Peyer's patch (tissue), 4 donors: ENCODE results near the gene RUNX3. TPM values are rescaled to one million over a fixed set of nuclear protein-coding genes. Genes with fewer than 3 reads are reported as not detected.

Source experiments
- DNase-seq, 3 donors: peaks; one replicate each; pipeline ENCODE4 v3.0.0-alpha.2; 2017 to 2019
- H3K27ac ChIP-seq, 4 donors: fragments of 200-600 bp; sonication (generic); one replicate each; pipeline ENCODE4 v1.5.1; 2016 to 2019
- H3K27me3 ChIP-seq, 2 donors: fragments of 200-600 bp; sonication (generic); one replicate each; pipeline ENCODE4 v1.5.1; 2019
- H3K36me3 ChIP-seq, 3 donors: fragments of 200-600 bp; sonication (generic); one replicate each; pipeline ENCODE4 v1.5.1; 2016 to 2019
- H3K4me1 ChIP-seq, 4 donors: fragments of 200-600 bp; sonication (generic); one replicate each; pipeline ENCODE4 v1.5.1; 2016 to 2019
- H3K4me3 ChIP-seq, 4 donors: fragments of 200-600 bp; sonication (generic); 1 replicate in 3 of 4; 2 replicates in 1 of 4; pipeline ENCODE4 v1.5.1; 2016 to 2019; ENCODE audit warnings: mild to moderate bottlenecking in 1 of 4
- H3K9me3 ChIP-seq, 4 donors: fragments of 200-600 bp; sonication (generic); one replicate each; pipeline ENCODE4 v1.5.1; 2016 to 2019; ENCODE audit warnings: mild to moderate bottlenecking in 1 of 4
- CTCF ChIP-seq, 6 experiments: fragments of 450-650 bp in 4 of 6; fragments of 200-600 bp in 2 of 6; sonication (generic) in 1 of 6; IDR thresholded peaks; one replicate each; pipeline ENCODE4 v1.5.1; 2017 to 2019; ENCODE audit warnings: antibody characterized with exemption in 6 of 6, mild to moderate bottlenecking in 3 of 6, moderate library complexity in 1 of 6
- POLR2A ChIP-seq, 2 donors: fragments of 450-650 bp; IDR thresholded peaks; one replicate each; pipeline ENCODE4 v1.5.1; 2017; ENCODE audit warnings: antibody characterized with exemption in 2 of 2, mild to moderate bottlenecking in 2 of 2, moderate library complexity in 2 of 2
- total RNA-seq, 4 donors: library from RNA; depleted of rRNA; stranded (reverse); fragments of >200 nt; gene quantifications; one replicate each; pipeline ENCODE4 v1.1.0, GENCODE V29; 2016

The RUNX3 gene
- total RNA-seq, 4 donors from 2014 or later: 2.1 to 9.9 (median 6.0) TPM

- Histone ChIP-seq H3K36me3 (no peaks in the 10 kb centered on the region), H3K9me3 (no peaks in the 10 kb centered on the region), H3K4me1 (peaks cover 0 to 6% (median 0%) of the 10 kb centered on the region in 4 donors), H3K27ac (no peak overlapping the region), H3K4me3 (no peak overlapping the region), H3K27me3 (no peaks in the 10 kb centered on the region)
- TF ChIP-seq CTCF (IDR thresholded peaks at IDR 0.05) (no peak), POLR2A (IDR thresholded peaks at IDR 0.05) (no peak)
- peak in 1 of 3 donors; percentile 39 for DNase-seq
These were observed 43.8 kb downstream of the RUNX3 start for GRCh38 chr1:24886241-24886640.

GRCh38 chr1:24884751-24885150 is 45.3 kb downstream of the RUNX3 start:
- Histone ChIP-seq H3K27ac (no peak overlapping the region), H3K27me3 (no peaks in the 10 kb centered on the region), H3K4me1 (no peaks in the 10 kb centered on the region), H3K4me3 (no peak overlapping the region), H3K36me3 (no peaks in the 10 kb centered on the region), H3K9me3 (no peaks in the 10 kb centered on the region)
- no peak for DNase-seq
- TF ChIP-seq POLR2A (IDR thresholded peaks at IDR 0.05) (no peak), CTCF (IDR thresholded peaks at IDR 0.05) (no peak)

DNA sequence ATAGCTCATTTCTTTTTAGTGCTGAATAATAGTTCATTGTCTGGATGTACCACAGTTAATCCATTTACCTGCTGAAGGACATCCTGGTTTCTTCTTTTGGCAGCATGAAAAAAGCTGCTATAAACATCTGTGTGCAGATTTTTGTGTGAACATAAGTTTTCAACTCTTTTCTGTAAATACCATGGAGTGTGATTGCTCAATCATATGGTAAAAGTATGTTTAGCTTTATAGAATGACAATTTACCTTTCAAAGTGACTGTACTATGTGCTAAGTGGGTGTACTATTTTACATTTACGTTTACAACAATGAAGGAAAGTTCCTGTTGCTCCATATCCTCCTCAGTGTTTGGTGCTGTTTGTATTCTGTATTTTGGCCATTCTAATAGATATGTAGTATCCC is 49.0 kb downstream of the RUNX3 start:
- Histone ChIP-seq H3K36me3 (no peaks in the 10 kb centered on the region), H3K27me3 (no peaks in the 10 kb centered on the region), H3K4me3 (no peak overlapping the region), H3K27ac (no peak overlapping the region), H3K4me1 (no peaks in the 10 kb centered on the region), H3K9me3 (no peaks in the 10 kb centered on the region)
- TF ChIP-seq POLR2A (IDR thresholded peaks at IDR 0.05): no peak
- DNase-seq: no peak

DNA sequence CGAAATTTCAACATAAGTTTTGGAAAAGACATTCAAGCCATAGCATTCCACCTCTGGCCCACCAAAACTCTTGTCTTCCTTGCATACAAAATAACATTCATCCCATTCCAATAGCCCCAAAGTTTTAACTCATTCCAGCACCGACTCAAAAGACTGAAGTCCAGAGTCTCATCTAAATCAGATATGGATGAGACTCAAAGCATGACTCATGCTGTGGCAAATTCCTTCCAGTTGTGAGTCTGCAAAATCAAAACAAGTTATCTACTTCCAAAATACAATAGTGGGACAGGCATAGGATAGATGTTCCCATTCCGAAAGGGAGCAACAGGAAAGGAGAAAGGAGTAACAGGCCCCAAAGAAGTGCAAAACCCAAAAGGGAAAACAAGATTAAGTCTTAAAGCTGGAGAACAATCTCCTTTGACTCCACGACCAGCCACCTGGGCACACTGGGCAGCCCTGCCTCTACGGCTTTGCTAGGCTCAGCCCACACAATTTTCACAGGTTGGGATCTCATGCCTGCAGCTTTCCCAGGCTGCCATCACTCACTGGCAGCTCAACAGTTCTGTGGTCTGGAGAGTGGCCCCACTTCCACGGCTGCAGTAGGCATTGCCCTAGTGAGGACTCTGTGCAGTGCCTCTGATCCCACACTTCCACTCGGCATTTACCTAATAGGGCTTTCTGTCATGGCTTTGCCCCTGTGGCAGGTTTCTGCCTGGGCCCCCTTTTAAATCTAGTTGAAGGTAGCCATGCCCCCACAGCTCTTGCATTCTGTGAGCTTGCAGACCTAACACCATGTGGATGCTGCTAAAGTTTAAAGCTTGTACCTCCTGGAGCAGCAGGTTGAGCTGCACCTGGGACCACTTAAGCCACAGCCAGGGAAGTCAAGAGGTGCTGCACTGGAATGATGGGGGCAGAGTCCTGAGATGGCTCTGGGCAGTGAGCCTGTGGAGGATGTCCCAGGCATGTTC is 51.0 kb downstream of the RUNX3 start:
- H3K4me3 ChIP-seq: no peak overlapping the region
- no peaks in the 10 kb centered on the region for H3K4me1 ChIP-seq
- H3K27ac ChIP-seq: no peak overlapping the region
- DNase-seq: peak in 2 of 3 donors; percentile 24 to 25
- no peak for TF ChIP-seq POLR2A (IDR thresholded peaks at IDR 0.05)
- TF ChIP-seq CTCF (IDR thresholded peaks at IDR 0.05): no peak
- no peaks in the 10 kb centered on the region for H3K27me3 ChIP-seq
- no peaks in the 10 kb centered on the region for H3K9me3 ChIP-seq
- no peaks in the 10 kb centered on the region for H3K36me3 ChIP-seq

DNA sequence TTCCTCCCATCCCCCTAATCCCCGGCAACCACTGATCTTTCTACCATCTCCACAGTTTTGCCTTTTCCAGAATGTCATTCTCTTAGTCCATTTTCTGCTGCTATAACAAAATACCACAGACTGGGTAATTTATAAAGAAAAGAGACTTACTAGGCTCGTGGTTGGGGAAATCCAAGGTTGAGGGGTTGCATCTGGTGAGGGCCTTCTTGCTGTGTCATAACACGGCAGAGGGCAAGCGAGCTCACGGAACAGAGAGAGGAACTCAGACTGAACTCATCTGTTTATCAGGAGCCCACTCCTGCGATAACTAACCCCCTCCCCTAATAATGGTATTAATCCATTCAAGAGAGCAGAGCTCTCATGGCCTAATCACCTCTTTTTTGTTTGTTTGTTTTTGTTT is 52.0 kb downstream of the RUNX3 start:
- H3K27ac ChIP-seq: no peak overlapping the region
- no peaks in the 10 kb centered on the region for H3K36me3 ChIP-seq
- H3K4me1 ChIP-seq: no peaks in the 10 kb centered on the region
- peak in 1 of 3 donors; percentile 22 for DNase-seq
- H3K9me3 ChIP-seq: no peaks in the 10 kb centered on the region
- no peaks in the 10 kb centered on the region for H3K27me3 ChIP-seq
- H3K4me3 ChIP-seq: no peak overlapping the region
- TF ChIP-seq POLR2A (IDR thresholded peaks at IDR 0.05) (no peak), CTCF (IDR thresholded peaks at IDR 0.05) (no peak)

DNA sequence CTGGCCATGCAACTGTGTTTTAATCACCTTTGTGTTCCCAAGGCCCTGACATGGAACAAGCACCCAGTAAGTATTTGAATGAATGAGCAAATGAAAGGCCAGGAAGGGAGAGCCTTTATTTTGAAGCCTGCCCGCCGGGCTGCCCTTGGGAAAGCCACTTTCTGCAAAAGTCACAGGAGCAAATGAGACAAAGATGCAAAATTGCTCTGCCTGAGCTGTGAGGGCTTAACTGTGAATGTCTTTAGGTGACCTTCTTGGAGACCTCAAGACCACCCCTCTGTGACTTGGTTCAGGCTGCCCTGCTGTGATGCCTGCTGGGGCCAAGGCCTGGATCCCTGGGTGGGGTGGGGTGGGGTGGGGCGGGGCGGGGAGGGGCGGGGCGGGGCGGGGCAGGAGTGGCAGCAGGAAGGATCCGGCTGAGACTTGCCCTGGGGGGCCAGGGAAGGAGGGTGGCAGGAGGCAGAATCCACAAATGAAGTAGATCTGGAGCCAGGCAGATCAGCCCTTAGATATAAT is 54.0 kb downstream of the RUNX3 start:
- Histone ChIP-seq H3K9me3 (no peaks in the 10 kb centered on the region), H3K27ac (no peak overlapping the region), H3K4me3 (no peak overlapping the region), H3K36me3 (no peaks in the 10 kb centered on the region), H3K27me3 (no peaks in the 10 kb centered on the region), H3K4me1 (no peaks in the 10 kb centered on the region)
- TF ChIP-seq CTCF (IDR thresholded peaks at IDR 0.05): no peak
- TF ChIP-seq POLR2A (IDR thresholded peaks at IDR 0.05): no peak
- DNase-seq: peak in 1 of 3 donors; percentile 23
